HUES64 (cell line): Measurements from ENCODE around the gene LSAMP.
"Not testable (repeated sequence)": the region's sequence is repeated elsewhere in the genome, so short reads cannot be mapped to it uniquely, and the experiment has no call there.

Experiments used
- H3K27ac ChIP-seq: 2 replicates; pipeline ENCODE4 v1.7.0; 2013; ENCODE audit warnings: low read depth, low read length, inconsistent platforms
- H3K27me3 ChIP-seq: 2 replicates; pipeline ENCODE4 v1.6.1; 2013; ENCODE audit warnings: mild to moderate bottlenecking, low read length; ENCODE audit not compliant: insufficient read depth
- H3K36me3 ChIP-seq: 2 replicates; pipeline ENCODE4 v1.6.1; 2013; ENCODE audit warnings: mild to moderate bottlenecking, low read length; ENCODE audit not compliant: insufficient read depth
- H3K4me1 ChIP-seq: 2 replicates; pipeline ENCODE4 v1.6.1; 2013; ENCODE audit warnings: mild to moderate bottlenecking, low read length, moderate library complexity; ENCODE audit not compliant: insufficient read depth
- H3K4me3 ChIP-seq: 2 replicates; pipeline ENCODE4 v1.5.1; 2013; ENCODE audit warnings: mild to moderate bottlenecking, low read length, moderate library complexity
- H3K9ac ChIP-seq: 2 replicates; pipeline ENCODE4 v1.6.1; 2013; ENCODE audit warnings: mild to moderate bottlenecking, low read depth, low read length
- H3K9me3 ChIP-seq: 2 replicates; pipeline ENCODE4 v1.6.1; 2013; ENCODE audit warnings: low read depth, low read length; ENCODE audit not compliant: insufficient read depth
- WGBS: fragments of 150-250, 120-280 bp; methylation state at CpG from one replicate; pipeline ENCODE4 v1.1.7; 2013; ENCODE audit warnings: missing lambda C conversion rate; 5-methylcytosine and 5-hydroxymethylcytosine counted together

Gene LSAMP

GRCh38 chr3:115855911-115856310, 589.4 kb downstream of the LSAMP start:
- Histone ChIP-seq H3K4me3 (no peak overlapping the region), H3K36me3 (no peaks in the 10 kb centered on the region), H3K9ac (no peak overlapping the region), H3K4me1 (peaks cover 33% of the 10 kb centered on the region), H3K9me3 (no peaks in the 10 kb centered on the region), H3K27ac (no peak overlapping the region), H3K27me3 (no peaks in the 10 kb centered on the region)
- WGBS, result 86% methylated on average over 1 of the region's 1 CpG

DNA sequence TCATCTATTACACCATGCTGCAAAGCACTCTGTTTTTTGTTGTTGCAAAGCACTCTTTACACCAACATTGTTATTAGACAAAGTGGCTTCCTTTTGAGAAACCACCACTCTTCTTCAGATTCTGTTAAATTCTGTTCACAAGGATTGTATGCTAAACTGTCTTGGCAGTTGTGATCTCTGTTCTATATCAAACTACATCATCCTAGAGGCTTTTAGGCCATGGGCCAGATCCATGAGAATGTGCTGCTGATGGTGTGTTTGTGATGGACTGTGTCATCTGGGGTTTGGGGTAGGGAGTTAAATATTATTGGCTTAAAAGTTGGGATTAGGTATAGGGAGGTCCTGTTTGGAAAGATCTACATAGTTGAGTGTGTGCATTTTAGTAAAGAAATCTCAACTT, 592.2 kb downstream of the LSAMP start:
- Histone ChIP-seq H3K9me3 (no peaks in the 10 kb centered on the region), H3K9ac (no peak overlapping the region), H3K4me3 (no peak overlapping the region), H3K36me3 (no peaks in the 10 kb centered on the region), H3K27ac (no peak overlapping the region), H3K27me3 (no peaks in the 10 kb centered on the region), H3K4me1 (peaks cover 10% of the 10 kb centered on the region)

GRCh38 chr3:115852278-115852677, 593.0 kb downstream of the LSAMP start:
- Histone ChIP-seq H3K27me3 (no peaks in the 10 kb centered on the region), H3K36me3 (no peaks in the 10 kb centered on the region), H3K9me3 (no peaks in the 10 kb centered on the region), H3K4me3 (no peak overlapping the region), H3K27ac (no peak overlapping the region), H3K4me1 (peaks cover 1% of the 10 kb centered on the region), H3K9ac (no peak overlapping the region)
- WGBS, result 92% methylated on average over 4 of the region's 4 CpGs

DNA sequence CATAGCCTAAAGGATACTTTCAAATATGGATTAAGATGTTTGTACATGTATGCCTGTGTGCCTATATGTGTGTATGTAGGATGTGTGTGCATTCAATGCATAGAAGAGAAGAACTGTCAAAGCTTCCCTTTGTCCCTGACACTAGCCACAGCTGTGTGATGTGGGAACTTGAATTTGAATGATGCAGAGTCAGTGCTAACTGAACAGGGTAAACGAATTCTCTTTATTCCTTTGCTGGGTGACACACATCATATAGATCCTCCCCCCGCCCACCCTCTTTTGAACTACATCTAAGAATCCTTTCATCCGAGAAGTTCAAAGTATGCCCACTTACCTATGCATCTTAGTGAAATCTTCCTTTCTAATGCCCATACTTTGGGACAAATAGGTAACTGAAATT, 593.7 kb downstream of the LSAMP start:
- Histone ChIP-seq H3K4me1 (peaks cover 2% of the 10 kb centered on the region; the same call in 1 of the 2 replicates), H3K27me3 (no peaks in the 10 kb centered on the region), H3K9ac (no peak overlapping the region), H3K27ac (no peak overlapping the region), H3K9me3 (no peaks in the 10 kb centered on the region), H3K36me3 (no peaks in the 10 kb centered on the region), H3K4me3 (no peak overlapping the region)
- WGBS, result 92% methylated on average over 3 of the region's 3 CpGs

GRCh38 chr3:115848641-115849040, 596.6 kb downstream of the LSAMP start:
- Histone ChIP-seq H3K4me1 (0 out of 2 replicates have a peak, but pooled peaks cover 5% of the 10 kb centered on the region), H3K27me3 (no peaks in the 10 kb centered on the region), H3K27ac (no peak overlapping the region), H3K36me3 (no peaks in the 10 kb centered on the region), H3K9ac (no peak overlapping the region), H3K9me3 (no peaks in the 10 kb centered on the region), H3K4me3 (no peak overlapping the region)
- WGBS, result 85% methylated on average over 1 of the region's 1 CpG

- 0 out of 2 replicates have a peak, but pooled peaks cover 5% of the 10 kb centered on the region for H3K4me1 ChIP-seq
- no peak overlapping the region for H3K27ac ChIP-seq
- no peaks in the 10 kb centered on the region for H3K9me3 ChIP-seq
- no peaks in the 10 kb centered on the region for H3K27me3 ChIP-seq
- H3K4me3 ChIP-seq, result no peak overlapping the region
- 0% methylated on average over 1 of the region's 1 CpG for WGBS
- H3K36me3 ChIP-seq, result no peaks in the 10 kb centered on the region
- H3K9ac ChIP-seq, result no peak overlapping the region
These were observed 599.3 kb downstream of the LSAMP start for GRCh38 chr3:115845986-115846385.

DNA sequence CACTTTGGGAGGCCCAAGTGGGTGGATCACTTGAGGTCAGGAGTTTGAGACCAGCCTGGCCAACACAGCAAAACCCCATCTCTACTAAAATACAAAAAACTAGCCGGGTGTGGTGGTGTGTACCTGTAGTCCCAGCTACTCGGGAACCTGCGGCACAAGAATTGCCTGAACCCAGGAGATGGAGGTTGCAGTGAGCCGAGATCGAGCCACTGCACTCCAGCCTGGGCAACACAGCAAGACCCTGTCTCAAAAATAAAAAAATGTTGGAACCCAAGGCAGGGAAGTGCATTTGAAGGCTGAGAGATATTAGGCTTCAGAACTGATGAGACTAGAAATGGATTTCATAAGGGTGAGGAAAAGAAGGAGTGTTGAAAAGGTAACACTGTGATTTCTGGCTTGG, 600.6 kb downstream of the LSAMP start:
- WGBS, result 86% methylated on average over 5 of the region's 5 CpGs
- H3K27me3 ChIP-seq, H3K4me1 ChIP-seq, H3K36me3 ChIP-seq, H3K4me3 ChIP-seq, H3K9me3 ChIP-seq, H3K9ac ChIP-seq, H3K27ac ChIP-seq: not testable (repeated sequence)

GRCh38 chr3:115843206-115843605, 602.1 kb downstream of the LSAMP start:
- no peak overlapping the region for H3K9ac ChIP-seq
- 100% methylated on average over 1 of the region's 1 CpG for WGBS
- H3K9me3 ChIP-seq, result no peaks in the 10 kb centered on the region

DNA sequence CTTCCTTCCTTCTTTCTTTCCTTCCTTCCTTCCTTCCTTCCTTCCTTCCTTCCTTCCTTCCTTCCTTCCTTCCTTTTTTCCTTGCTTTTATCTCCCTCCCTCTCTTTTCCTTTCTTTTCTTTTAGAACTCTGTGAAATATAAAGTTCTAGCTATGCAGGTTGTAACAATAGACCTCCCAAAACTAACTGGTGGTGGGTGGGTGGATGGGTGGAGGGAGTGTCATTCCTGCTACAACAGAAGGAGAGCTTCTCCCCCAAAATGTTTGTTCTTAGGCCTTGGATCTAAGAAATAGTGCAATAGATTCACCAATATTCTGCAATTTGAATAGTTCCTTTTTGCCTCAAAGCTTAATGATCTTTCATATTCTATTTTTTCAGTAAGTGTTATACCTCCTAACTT, 606.0 kb downstream of the LSAMP start:
- H3K4me3 ChIP-seq, result no peak overlapping the region
- no peak overlapping the region for H3K27ac ChIP-seq
- H3K9ac ChIP-seq, result no peak overlapping the region
- H3K36me3 ChIP-seq, result no peaks in the 10 kb centered on the region
- H3K27me3 ChIP-seq, result no peaks in the 10 kb centered on the region
- H3K4me1 ChIP-seq, result 0 out of 2 replicates have a peak, but pooled peaks cover 6% of the 10 kb centered on the region
- H3K9me3 ChIP-seq, result no peaks in the 10 kb centered on the region

More at GRCh38 chr3:115843206-115843605, 602.1 kb downstream of the LSAMP start:
- H3K4me3 ChIP-seq, result no peak overlapping the region
- H3K27ac ChIP-seq, result no peak overlapping the region
- 0 out of 2 replicates have a peak, but pooled peaks cover 8% of the 10 kb centered on the region for H3K4me1 ChIP-seq
- H3K36me3 ChIP-seq, result no peaks in the 10 kb centered on the region
- H3K27me3 ChIP-seq, result no peaks in the 10 kb centered on the region

DNA sequence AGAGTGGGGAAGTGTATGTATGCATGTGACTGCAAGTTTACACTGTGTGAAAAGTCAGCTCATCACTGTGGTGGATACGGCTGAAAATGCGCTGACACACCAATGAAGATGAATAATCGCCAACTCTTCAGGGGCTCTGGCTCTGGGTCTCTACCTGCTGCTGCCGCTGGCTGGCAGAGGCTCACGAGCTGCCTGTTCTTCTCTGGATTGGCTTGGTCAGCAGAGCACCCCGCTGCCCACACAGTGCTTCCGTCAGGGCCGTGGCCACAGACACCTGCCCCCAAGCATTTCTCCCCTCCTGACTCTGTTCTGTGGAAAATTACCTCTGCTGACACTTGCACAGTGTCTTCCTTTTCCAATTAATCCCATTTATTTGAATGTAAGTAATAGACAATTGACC, 606.5 kb downstream of the LSAMP start:
- Histone ChIP-seq H3K4me3 (no peak overlapping the region), H3K9me3 (no peaks in the 10 kb centered on the region), H3K27me3 (no peaks in the 10 kb centered on the region), H3K4me1 (0 out of 2 replicates have a peak, but pooled peaks cover 6% of the 10 kb centered on the region), H3K36me3 (no peaks in the 10 kb centered on the region), H3K27ac (no peak overlapping the region), H3K9ac (no peak overlapping the region)
- 92% methylated on average over 8 of the region's 8 CpGs for WGBS

GRCh38 chr3:115836944-115837343, 608.3 kb downstream of the LSAMP start:
- Histone ChIP-seq H3K27me3 (no peaks in the 10 kb centered on the region), H3K36me3 (no peaks in the 10 kb centered on the region), H3K4me1 (peaks cover 14% of the 10 kb centered on the region; the same call in 1 of the 2 replicates), H3K9ac (no peak overlapping the region), H3K9me3 (no peaks in the 10 kb centered on the region), H3K4me3 (no peak overlapping the region), H3K27ac (no peak overlapping the region)
- WGBS, result 85% methylated on average over 2 of the region's 3 CpGs

DNA sequence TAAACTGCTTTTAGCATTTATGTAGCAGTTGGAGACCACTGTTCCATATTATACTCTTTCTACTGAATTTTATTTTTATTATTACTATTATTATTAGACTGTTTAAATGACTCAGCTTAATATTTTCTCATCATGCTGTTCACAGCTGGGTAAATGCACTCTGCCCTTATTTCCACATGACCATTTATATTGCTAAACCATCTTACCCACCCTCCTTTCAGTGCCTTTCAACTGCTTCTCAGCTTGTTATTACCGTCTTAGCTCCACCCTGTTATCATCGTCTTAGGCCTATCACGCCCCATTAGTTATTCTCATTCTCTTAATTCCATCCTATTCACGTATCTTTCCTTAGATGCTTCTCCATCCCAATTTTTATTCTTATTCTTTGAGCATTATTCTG, 609.3 kb downstream of the LSAMP start:
- WGBS, result 95% methylated on average over 4 of the region's 4 CpGs

More for the DNA sequence above, 609.3 kb downstream of the LSAMP start:
- Histone ChIP-seq H3K9me3 (no peaks in the 10 kb centered on the region), H3K36me3 (no peaks in the 10 kb centered on the region), H3K9ac (no peak overlapping the region), H3K27me3 (no peaks in the 10 kb centered on the region), H3K4me1 (peaks cover 24% of the 10 kb centered on the region), H3K4me3 (no peak overlapping the region), H3K27ac (no peak overlapping the region)
